ENCODE results near the gene STK32C. TPM values are rescaled to one million over a fixed set of nuclear protein-coding genes. Genes with fewer than 3 reads are reported as not detected.

The STK32C gene
- 1 to 10 TPM; 6.1 to 6.6 TPM for total RNA-seq
- long read RNA-seq, partial matches to known transcripts: 0 of 8 reads
- long read RNA-seq, other reads (novel, unspliced or antisense): 8 of 8 reads

DNA sequence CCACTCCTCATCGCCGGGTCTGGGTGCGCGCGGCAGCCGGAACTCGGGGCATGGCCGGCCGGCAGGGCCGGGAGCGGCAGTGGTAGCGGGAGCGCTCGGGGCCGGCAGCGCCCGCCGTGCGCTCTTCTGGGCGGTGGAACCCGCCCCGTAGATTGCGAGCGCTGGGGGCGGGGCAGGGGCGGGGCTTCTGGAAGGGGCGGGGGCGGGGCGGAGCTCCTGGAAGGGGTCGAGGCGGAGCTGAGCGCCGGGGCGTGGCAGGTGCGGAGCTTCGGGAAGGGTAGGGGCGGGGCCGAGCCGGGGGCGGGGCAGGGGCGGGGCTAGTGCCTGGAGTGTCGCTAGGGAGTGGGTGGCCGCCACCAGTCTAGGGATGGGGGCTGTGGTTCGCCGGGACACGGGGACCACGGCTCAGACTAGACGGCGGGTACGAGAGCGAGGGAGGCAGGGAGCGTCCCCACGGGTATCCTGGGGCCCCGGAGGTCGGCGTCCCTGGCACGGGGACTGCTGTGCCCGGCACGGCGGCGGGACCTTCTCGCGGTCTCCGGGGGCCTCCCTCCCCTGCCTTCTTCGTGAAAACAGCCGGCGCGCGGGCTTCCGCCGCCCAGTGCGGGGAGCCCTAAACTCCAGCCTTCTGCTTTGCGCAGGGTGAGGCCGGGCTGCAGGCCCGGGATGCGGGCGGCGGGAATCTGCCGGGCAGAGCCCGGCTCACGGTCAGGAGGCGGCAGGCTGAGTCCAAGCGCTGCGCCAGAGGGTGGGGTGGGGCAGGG lies at the start of gene STK32C:
STK32C (minus strand) TSS at position 128 of the 764 bp plus-strand sequence; CDS start at position 11, 117 bp downstream.
- ATAC-seq (peak; percentile 97 to 98), DNase-seq (peak; percentile 94)
- intact Hi-C loops (cut with DNase I): no loop called here

DNA sequence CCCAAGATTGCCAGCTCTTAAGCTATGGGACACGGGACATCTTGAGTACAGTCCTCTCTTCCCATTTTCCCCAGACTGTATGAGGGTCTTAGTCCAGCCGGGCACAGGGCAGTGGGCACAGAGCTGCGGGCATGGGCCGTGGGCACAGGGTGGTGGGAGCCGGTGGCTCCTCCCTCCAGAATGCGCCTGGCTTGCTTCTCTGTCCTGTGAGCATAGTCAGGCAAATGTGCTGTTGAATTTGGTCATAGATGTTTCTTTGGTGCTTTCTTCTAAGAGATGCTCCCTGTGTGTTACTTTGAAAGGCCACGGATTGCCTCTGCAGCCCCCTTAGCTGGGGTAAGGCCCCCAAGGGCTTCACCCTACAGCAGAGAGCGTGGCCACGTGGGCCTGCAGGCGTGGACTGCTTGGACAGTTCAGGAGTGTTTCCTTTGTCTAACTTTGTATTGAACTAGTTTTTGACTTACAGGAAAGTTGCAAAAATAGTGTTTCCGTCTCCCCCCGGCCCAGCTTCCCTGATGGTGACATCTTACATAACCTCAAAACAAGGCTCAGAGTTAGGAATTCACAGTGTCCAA lies 49.0 kb upstream of the STK32C start:
- DNase-seq (no peak), ATAC-seq (no peak)
- intact Hi-C loops (cut with DNase I): no loop called here

DNA sequence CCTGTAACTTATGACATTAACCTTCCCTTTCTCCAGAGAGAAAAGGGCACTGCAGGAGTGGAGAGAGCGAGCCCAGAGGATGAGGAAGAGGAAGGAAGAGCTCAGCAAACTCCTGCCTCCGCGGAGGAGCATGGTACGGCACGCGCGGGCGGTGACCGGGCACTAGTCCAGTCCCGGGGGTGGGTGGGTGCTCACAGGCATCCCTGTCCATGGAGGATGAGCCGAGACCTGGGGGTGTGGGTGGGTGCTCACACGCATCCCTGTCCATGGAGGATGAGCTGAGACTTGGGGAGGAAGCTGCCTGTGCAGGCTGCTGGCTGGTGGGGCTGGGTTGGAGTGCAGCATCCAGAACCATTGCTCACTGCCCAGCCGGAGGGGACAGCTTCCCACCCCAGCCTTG lies 48.0 kb upstream of the STK32C start:
- DNase-seq (no peak), ATAC-seq (no peak)
- intact Hi-C loops (cut with DNase I): loop anchor here in 1 of 2 donors (2.0 kb wide), 1 partner anchor 133 kb away; no protein-coding TSS in a partner anchor

DNA sequence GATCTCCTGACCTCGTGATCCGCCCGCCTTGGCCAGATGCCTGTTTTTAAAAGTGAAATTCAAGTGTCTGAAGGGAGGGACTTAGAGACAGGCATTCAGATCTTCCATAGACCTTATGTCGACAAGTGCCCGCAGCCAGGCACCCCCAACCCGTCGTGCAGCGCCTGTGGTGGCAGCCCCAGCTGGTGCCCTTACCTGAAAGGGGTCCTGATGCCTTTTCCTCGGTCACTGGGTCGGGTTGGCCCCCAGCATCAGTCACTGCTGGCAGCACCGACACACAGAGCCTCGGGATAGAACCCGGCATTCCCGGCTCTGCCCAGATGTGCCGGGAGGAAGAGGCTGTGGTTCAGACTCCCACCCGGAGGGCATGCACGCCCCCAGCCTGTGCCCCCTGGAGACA lies 47.5 kb upstream of the STK32C start:
- ATAC-seq: no peak

DNA sequence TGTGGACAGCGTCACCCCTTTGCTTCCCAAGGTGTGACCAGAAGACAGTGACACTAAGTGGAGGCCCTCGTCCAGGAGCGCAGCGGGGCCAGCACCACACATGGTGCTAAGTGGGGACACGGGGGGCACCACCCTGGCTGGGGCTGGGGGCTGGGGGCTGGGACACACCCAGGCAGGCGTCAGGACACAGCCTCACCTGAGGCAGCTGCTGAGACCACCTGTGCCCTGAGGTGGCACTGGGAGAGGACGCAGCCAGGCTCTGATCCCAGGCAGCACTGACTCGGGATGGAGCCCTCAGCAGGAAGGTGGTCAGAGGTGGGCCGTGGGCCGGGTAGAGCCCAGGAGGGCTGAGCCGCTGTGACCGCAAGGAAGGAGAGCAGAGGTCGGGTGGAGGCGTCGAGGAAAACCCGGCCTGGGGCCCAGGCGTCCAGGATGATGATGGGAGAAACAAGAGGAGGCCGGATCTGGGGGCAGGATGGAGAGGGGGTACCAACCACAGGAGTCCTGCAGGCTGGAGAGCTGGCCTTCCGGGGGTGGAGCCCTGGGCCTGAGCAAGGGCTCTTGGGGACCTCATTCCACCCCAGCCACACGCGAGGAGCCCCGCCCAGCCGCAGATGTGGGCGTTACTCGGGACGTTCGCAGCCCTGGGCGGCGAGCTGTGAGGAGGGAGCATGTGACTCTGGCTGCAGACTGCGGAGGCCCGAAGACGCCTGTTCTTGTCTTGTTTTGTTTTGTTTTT lies 46.8 kb upstream of the STK32C start:
- intact Hi-C loops (cut with DNase I): loop anchor here (2.0 to 5.0 kb wide), 2 partner anchors 132 kb away; no protein-coding TSS in a partner anchor
- DNase-seq (no peak), ATAC-seq (no peak)

More for the DNA sequence above, 47.5 kb upstream of the STK32C start:
- no peak for DNase-seq
- intact Hi-C loops (cut with DNase I): loop anchor here in 1 of 2 donors (2.0 kb wide), 1 partner anchor 132 kb away; no protein-coding TSS in a partner anchor

DNA sequence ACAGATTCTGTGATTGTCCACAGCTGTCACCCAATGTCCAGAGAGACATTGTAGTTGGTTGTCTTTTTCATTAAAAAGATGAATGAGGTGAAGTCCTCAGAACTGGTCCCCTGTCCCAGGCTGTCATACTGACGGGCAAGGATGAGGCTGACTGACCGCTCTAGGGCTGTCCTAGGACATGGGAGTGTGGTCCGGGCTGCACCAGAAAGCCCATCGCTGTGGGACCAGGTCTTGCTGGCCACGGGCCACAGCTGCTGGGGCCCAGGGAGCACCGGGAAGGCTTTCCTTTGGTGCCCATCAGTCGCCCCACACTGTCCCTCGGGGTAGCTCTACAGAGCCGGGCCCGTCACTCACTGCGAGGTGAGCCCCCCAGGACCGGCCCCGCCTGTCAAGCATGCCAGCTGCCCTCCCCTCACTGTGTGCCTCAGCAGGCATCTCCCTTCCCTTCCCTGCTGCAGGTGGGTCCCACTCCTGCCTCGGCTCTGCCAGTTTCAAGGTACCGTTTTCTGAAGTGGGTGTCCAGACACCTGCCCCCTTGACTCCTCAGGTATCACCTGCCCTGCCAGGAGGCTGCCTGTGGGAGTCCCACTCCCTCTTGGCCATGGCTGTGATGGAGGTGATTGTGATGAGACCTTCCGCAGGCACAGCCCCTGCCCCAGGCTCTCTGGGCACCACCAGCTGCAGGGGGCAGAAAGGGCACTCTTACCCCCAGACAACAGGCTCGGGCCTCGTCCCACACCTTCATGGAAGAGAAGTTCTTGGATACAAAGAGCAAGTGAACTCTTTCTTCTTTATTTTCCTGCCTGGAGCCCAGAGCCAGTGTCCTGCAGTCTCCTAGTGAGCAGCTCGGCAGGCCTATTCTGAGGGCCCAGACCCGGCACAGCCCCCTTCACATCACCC lies 46.0 kb upstream of the STK32C start:
- DNase-seq (no peak), ATAC-seq (no peak)
- intact Hi-C loops (cut with DNase I): loop anchor here (2.0 to 5.0 kb wide), 2 partner anchors 131 kb away; no protein-coding TSS in a partner anchor

DNA sequence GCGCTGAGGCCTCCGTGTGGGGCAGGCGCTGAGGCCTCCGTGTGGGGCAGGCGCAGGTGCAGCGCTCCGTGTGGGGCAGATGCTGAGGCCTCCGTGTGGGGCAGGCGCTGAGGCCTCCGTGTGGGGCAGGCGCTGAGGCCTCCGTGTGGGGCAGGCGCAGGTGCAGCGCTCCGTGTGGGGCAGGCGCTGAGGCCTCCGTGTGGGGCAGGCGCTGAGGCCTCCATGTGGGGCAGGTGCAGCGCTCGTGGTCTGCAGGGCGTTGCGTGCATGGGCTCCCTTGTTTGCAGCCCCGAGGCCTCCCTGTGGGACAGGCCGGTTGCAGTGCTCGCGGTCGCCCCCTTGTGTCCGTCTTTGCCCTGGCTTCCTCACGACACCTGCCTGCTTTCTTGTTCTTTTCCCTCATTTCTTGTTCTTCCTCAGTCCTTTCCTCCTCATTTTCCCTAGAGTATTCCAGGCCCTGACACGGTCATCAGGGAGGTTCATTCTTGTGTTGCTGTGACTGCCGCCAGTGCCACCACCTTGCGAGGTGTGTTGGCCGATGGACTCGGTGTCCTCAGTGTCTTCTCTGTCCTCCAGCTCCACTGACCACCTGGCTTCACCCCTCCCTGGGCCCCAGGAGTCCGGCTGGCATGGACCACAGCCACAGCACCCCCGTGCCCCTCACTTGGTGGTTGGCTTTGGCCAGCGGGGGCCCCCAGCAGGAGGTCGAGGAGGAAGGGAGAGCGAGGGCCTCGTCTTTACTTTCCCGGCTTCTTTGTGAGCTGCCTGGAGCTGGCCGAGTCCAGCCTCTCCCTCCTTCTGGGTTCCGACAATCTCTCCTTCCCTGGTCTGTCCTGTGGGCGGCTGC lies 44.9 kb upstream of the STK32C start:
- intact Hi-C loops (cut with DNase I): loop anchor here in 1 of 2 donors (5.0 kb wide), 1 partner anchor 130 kb away; no protein-coding TSS in a partner anchor
- DNase-seq (peak; percentile 81), ATAC-seq (peak; percentile 74 to 82)

DNA sequence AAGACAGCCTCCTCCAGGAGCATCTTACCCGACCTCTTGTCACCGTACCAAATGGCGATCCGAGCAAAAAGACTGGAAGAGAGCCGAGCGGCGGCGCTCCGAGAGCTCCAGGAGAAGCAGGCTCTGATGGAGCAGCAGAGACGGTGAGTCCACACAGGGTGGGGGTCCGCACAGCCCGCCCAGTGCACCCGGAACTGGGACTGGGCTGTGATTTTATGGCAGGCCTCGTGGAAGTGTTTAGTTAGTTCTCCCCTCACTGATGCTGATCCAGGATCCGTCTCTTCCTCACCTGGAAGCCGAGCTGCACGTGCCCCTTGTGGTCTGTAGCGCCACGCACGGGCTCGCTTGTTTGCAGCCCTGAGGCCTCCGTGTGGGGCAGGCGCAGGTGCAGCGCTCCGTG lies 43.9 kb upstream of the STK32C start:
- intact Hi-C loops (cut with DNase I): loop anchor here in 1 of 2 donors (5.0 kb wide), 1 partner anchor 129 kb away; no protein-coding TSS in a partner anchor
- no peak for DNase-seq
- no peak for ATAC-seq

DNA sequence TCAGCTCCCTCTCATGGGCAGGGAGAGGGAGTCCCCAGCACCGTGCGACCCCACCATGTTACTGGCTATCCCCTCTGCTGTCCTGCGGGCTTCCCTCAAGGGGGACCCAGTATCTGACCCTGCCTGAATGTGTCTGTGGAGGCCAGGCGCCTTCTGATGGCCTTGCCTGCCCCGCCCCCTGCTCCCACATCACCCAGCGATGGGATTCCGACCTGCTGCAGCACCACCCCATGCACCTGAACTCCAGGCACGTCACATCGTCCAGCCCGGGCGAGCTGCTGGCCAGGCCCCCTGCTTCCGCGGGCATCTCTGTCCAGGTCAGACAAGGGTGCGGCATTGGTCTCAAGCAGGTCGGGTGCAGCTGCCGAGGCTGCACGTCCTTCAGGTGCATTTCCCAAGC lies 43.2 kb upstream of the STK32C start:
- no peak for ATAC-seq
- no peak for DNase-seq
- intact Hi-C loops (cut with DNase I): loop anchor here in 1 of 2 donors (5.0 kb wide), 1 partner anchor 129 kb away; no protein-coding TSS in a partner anchor

DNA sequence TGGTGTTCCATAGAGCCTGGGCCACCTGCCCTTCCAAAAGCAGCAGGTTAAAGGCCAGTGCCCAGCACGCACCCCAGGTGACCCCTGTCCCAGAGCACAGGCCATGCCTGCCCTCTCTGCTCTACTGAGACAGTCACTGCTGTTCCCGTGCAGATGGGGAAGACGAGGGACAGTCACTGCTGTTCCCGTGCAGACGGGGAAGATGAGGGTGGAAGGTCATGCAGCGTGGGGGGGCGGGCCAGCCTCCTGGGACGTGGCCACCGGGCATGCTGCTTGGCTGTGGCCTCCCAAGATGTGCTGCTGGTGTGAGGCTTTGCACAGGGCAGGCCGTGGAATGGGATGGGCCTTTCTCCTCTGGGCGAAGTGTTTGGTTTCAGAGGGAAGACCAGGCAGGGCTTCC lies 42.6 kb upstream of the STK32C start:
- intact Hi-C loops (cut with DNase I): loop anchor here in 1 of 2 donors (5.0 kb wide), 1 partner anchor 128 kb away; no protein-coding TSS in a partner anchor
- no peak for DNase-seq
- peak in 1 of 2 donors; percentile 50 for ATAC-seq

DNA sequence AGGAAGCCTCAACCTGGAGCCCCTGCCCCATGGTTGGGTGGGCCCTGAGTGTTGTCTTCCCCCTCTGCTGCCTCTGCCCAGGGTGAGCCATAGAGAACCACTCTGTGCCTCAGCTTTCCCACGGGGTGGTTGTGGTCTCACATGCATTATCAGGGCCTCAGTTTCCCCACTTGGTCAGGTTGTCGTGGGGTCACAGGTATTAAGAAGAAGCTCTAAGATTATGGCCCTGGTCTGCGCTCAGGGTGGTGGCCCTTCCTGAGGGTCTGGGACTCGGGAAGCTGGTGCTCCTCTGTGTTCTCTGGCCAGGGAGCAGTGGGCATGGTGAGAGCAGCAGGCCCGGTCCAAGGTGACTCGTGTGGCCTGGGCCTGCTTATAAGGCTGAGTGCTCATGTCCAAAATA lies 42.0 kb upstream of the STK32C start:
- DNase-seq (no peak), ATAC-seq (no peak)
- intact Hi-C loops (cut with DNase I): loop anchor here in 1 of 2 donors (5.0 kb wide), 1 partner anchor 127 kb away; no protein-coding TSS in a partner anchor

DNA sequence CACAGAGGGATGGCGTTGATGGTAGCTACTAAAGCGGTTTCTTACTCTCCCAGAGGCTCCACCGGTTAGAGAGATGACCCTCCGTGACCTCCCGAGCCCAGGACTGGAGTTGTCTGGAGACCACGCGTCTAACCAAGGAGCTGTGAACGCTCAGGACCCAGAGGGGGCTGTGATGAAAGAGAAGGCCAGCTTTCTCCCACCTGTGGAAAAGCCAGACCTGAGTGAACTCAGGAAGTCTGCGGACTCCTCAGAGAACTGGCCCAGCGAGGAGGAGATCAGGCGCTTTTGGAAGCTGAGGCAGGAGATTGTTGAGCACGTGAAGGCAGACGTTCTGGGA lies 40.1 kb upstream of the STK32C start:
- no peak for ATAC-seq

DNA sequence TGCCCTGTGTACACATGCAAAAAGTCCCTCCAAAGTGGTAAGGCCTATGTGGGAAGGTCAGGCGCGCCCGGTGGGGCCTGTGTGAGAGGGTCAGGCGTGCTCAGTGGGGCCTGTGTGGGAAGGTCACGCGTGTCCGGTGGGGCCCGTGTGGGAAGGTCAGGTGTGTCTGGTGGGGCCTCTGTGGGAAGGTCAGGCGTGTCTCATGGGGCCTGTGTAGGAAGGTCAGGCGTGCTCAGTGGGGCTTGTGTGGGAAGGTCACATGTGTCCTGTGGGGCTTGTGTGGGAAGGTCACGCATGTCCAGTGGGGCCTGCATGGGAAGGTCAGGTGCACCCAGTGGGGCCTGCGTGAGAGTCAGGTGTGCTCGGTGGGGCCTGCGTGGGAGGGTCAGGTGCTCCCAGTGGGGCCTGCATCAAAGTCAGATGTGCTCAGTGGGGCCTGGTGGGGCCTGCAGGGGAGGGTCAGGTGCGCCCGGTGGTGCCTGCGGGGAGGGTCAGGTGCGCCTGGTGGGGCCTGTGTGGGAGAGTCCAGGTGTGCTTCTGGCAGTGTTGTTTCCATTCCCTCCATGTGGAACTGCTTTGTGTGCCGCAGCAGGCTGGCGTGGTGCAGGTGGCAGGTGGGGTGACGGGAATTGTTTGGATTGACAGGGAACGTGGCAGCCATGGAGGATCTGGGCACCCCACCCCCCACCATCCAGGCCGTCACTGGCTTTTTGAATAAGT lies 39.6 kb upstream of the STK32C start:
- no peak for ATAC-seq
- intact Hi-C loops (cut with DNase I): no loop called here
- DNase-seq: no peak

More for the DNA sequence above, 40.1 kb upstream of the STK32C start:
- intact Hi-C loops (cut with DNase I): no loop called here
- no peak for DNase-seq

DNA sequence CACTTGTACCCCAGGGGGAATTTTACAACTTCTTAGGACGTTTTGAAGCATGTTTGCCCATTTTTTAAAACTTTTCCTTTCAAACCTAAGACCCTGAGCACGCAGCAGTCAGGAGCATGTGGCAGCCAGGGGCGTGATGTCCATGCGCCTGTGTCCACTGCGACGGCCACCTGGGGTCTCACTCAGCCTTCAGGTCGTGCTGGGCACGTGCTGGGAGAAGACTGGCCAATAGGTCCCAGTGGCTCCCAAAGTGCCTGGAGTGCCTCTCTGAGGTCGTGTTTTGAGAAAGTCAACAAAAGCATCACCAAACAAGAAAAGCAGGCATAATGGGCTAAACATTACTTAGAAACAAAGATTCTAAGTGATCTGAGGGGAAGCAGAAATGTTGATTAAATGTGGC lies 39.1 kb upstream of the STK32C start:
- ATAC-seq (no peak), DNase-seq (no peak)
- intact Hi-C loops (cut with DNase I): no loop called here

DNA sequence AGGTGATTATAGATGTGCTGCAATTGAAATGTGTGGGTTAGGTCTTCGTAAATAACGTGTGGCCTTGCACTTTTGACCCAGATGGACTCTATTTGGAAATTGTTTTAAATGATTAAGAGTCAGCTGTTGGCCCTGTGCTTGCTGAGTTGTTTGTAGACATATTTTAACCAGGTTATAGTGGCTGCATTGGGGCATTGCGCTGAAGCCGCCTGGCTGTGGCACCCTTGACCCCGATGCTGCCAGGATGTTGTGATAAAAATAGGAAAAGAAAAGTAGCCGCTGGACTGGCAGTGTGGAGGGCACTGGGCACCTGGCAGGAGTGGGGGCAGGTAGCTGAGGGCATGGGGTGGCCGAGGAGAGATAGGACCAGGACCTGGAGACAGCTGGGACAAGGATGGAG lies 37.6 kb upstream of the STK32C start:
- ATAC-seq (no peak), DNase-seq (no peak)
- intact Hi-C loops (cut with DNase I): no loop called here

DNA sequence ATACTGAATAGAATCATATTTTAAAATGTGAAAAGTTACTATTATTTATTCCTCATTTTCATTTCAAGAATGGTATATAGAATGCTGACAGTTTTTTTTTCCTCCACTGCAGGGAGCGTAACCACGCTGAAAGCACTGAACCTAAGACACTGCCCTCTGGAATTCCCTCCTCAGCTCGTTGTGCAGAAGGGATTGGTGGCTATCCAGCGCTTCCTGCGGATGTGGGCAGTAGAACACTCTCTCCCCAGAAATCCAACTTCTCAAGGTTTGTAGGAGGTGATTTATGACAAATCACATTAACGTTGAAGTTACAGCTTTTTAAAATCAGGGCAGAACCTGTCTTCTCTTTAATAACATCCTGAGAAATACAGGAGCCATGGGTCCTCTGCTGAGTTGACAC lies 36.6 kb upstream of the STK32C start:
- DNase-seq: no peak

DNA sequence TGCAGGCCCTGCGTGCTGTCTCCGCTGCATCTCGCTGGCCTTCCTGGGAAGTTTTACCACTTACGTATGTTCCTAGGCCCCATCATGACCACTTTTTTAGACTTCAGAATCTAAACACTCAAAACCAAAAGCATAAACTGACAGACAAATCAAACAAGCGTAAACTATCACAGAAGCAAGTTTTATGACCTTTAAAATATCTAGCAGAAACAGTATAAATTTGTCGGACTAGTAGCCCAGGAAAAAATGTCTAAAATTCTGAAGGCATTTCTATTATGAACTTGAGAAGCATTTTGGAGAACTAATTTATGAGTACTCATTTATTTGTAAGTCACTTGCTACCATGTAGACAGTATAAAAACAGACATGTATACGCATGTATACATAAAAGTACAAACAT lies 34.8 kb upstream of the STK32C start:
- DNase-seq (no peak), ATAC-seq (no peak)
- intact Hi-C loops (cut with DNase I): no loop called here

More for the DNA sequence above, 36.6 kb upstream of the STK32C start:
- ATAC-seq: no peak
- intact Hi-C loops (cut with DNase I): no loop called here
